Breast epithelium (tissue), 3 donors: ENCODE data around the gene ERCC5.

Experiments used
- POLR2A ChIP-seq: fragments of 450-650 bp; IDR thresholded peaks from one replicate; pipeline ENCODE4 v1.6.1; 2016; ENCODE audit warnings: antibody characterized with exemption, mild to moderate bottlenecking, moderate library complexity
- TF ChIP-seq, protein P1 (sequence below), 3 donors: fragments of 450-650 bp; IDR thresholded peaks; one replicate each; pipeline ENCODE4 v1.5.1; 2016 to 2017; ENCODE audit warnings: antibody characterized with exemption in 3 of 3, mild to moderate bottlenecking in 3 of 3, moderate library complexity in 3 of 3

DNA sequence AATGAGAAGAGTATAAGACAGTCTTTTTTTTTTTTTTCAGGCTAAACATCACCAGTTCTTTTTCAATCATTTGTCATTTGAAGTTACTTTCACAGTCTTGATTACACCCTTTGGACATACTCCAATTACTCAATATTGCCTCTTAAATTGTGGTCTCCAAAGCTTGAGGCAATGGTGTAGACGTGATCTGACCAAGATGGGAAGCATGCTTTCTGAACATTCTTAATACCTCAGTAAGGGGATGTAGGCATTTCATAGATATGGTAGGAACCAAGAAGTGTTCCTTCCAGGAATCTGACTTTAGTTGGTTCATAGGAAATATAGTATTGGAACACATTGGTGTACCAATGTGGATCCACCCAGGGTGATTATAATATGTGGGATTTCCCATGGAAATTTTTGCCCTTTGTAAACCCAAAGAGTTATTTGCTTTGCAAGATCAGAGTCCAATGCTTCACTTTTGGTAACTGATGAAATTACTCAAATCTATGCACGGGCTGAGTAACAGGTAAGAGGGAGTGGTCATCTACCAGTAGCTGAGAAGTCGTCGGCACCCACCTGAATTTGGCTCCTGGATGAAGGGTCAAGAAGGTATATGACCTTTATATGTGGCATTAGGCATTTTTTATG, 62.2 kb downstream of the ERCC5 start:
- no peak for TF ChIP-seq POLR2A
- TF ChIP-seq, protein P1, sequence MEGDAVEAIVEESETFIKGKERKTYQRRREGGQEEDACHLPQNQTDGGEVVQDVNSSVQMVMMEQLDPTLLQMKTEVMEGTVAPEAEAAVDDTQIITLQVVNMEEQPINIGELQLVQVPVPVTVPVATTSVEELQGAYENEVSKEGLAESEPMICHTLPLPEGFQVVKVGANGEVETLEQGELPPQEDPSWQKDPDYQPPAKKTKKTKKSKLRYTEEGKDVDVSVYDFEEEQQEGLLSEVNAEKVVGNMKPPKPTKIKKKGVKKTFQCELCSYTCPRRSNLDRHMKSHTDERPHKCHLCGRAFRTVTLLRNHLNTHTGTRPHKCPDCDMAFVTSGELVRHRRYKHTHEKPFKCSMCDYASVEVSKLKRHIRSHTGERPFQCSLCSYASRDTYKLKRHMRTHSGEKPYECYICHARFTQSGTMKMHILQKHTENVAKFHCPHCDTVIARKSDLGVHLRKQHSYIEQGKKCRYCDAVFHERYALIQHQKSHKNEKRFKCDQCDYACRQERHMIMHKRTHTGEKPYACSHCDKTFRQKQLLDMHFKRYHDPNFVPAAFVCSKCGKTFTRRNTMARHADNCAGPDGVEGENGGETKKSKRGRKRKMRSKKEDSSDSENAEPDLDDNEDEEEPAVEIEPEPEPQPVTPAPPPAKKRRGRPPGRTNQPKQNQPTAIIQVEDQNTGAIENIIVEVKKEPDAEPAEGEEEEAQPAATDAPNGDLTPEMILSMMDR (IDR thresholded peaks at IDR 0.05), result no peak
